Esophagus squamous epithelium (tissue), 5 donors: ENCODE results near the gene MFNG. TPM values are rescaled to one million over a fixed set of nuclear protein-coding genes. Genes with fewer than 3 reads are reported as not detected.
A peak's percentile ranks its signal among the peaks of the same experiment; 100 is the strongest.

ENCODE experiments used
- DNase-seq: peaks from one replicate; lab custom pipeline; 2025; lab: John Stamatoyannopoulos, UW
- H3K27ac ChIP-seq, 4 donors: fragments of 200-600 bp; sonication (generic); one replicate each; pipeline ENCODE4 v1.5.1; 2016 to 2019; ENCODE audit warnings: mild to moderate bottlenecking in 1 of 4
- H3K27me3 ChIP-seq, 4 donors: fragments of 200-600 bp; sonication (generic); 1 replicate in 3 of 4; 2 replicates in 1 of 4; pipeline versions ENCODE4 v1.5.1 to v1.6.0; 2017 to 2021; ENCODE audit warnings: antibody characterized with exemption in 1 of 4
- H3K36me3 ChIP-seq, 3 donors: fragments of 200-600 bp; sonication (generic); one replicate each; pipeline ENCODE4 v1.5.1; 2016 to 2019
- H3K4me1 ChIP-seq, 3 donors: fragments of 200-600 bp; sonication (generic); one replicate each; pipeline ENCODE4 v1.5.1; 2017 to 2019
- H3K4me3 ChIP-seq, 4 donors: fragments of 200-600 bp; sonication (generic); 1 replicate in 3 of 4; 2 replicates in 1 of 4; pipeline ENCODE4 v1.5.1; 2016 to 2019; ENCODE audit warnings: mild to moderate bottlenecking in 2 of 4, moderate library complexity in 1 of 4
- H3K9me3 ChIP-seq, 3 donors: fragments of 200-600 bp; sonication (generic); one replicate each; pipeline ENCODE4 v1.5.1; 2016 to 2019
- POLR2A ChIP-seq, 4 donors: fragments of 450-650 bp; IDR thresholded peaks; one replicate each; pipeline ENCODE4 v1.6.1; 2017; ENCODE audit warnings: antibody characterized with exemption in 4 of 4, mild to moderate bottlenecking in 4 of 4, moderate library complexity in 3 of 4
- WGBS, 2 donors: methylation state at CpG; one replicate each; pipeline ENCODE4 v1.1.5; 2018; 5-methylcytosine and 5-hydroxymethylcytosine counted together
- intact Hi-C: fragments of 100-400 bp; cut with DNase I; formaldehyde crosslinking; loops from one replicate; pipeline ENCODE4 v1.15.0; 2022
- total RNA-seq, 4 donors: library from RNA; depleted of rRNA; stranded (reverse); fragments of >200 nt; gene quantifications; one replicate each; pipeline ENCODE4 v1.1.0, GENCODE V29; 2016
- TF ChIP-seq, protein P1 (sequence below), 6 experiments: fragments of 450-650 bp in 4 of 6; fragments of 200-600 bp in 2 of 6; sonication (generic) in 2 of 6; IDR thresholded peaks; one replicate each; pipeline ENCODE4 v1.5.1; 2016 to 2019; ENCODE audit warnings: antibody characterized with exemption in 6 of 6, mild to moderate bottlenecking in 4 of 6, moderate library complexity in 4 of 6
- donor health status: DM: yes; HTN: yes; CAD: no.

The MFNG gene
- total RNA-seq, 4 donors from 2014 or later, result 3.8 to 10.3 (median 7.9) TPM

DNA sequence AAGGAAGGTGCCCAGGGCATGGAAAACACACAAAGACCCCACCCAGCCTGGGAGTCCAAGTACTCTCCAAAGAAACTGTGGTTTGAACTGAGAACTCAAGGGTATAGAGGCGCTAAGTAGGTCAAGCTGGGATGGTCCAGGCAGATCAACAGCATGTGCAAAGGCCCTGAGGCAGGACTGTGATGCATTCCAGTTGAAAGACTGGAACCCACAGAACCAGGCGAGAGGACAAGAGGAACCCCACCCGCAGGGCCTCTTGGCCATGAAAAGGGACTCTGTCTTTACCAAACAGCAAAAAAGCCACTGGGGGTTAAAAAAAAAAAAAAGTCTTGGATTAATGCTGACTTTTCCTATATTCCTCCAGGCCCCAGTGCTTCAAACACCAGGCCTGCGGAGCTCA lies 18.8 kb upstream of the MFNG start:
- peaks cover 0 to 13% (median 0%) of the 10 kb centered on the region in 4 donors for H3K27me3 ChIP-seq
- no peak overlapping the region for H3K4me3 ChIP-seq
- intact Hi-C loops, result no loop called here
- 84 to 91% methylated on average over 4 of the region's 4 CpGs for WGBS, 2 donors
- peak overlapping the region in 2 of 4 donors; percentile 59 to 71 for H3K27ac ChIP-seq
- peaks cover 15 to 74% (median 28%) of the 10 kb centered on the region in 3 donors for H3K4me1 ChIP-seq
- no peaks in the 10 kb centered on the region for H3K9me3 ChIP-seq
- peaks cover 0 to 61% (median 0%) of the 10 kb centered on the region in 3 donors for H3K36me3 ChIP-seq
- no peak for TF ChIP-seq POLR2A (IDR thresholded peaks at IDR 0.05)
- TF ChIP-seq, protein P1, sequence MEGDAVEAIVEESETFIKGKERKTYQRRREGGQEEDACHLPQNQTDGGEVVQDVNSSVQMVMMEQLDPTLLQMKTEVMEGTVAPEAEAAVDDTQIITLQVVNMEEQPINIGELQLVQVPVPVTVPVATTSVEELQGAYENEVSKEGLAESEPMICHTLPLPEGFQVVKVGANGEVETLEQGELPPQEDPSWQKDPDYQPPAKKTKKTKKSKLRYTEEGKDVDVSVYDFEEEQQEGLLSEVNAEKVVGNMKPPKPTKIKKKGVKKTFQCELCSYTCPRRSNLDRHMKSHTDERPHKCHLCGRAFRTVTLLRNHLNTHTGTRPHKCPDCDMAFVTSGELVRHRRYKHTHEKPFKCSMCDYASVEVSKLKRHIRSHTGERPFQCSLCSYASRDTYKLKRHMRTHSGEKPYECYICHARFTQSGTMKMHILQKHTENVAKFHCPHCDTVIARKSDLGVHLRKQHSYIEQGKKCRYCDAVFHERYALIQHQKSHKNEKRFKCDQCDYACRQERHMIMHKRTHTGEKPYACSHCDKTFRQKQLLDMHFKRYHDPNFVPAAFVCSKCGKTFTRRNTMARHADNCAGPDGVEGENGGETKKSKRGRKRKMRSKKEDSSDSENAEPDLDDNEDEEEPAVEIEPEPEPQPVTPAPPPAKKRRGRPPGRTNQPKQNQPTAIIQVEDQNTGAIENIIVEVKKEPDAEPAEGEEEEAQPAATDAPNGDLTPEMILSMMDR (IDR thresholded peaks at IDR 0.05), result no peak
- DNase-seq, result no peak

DNA sequence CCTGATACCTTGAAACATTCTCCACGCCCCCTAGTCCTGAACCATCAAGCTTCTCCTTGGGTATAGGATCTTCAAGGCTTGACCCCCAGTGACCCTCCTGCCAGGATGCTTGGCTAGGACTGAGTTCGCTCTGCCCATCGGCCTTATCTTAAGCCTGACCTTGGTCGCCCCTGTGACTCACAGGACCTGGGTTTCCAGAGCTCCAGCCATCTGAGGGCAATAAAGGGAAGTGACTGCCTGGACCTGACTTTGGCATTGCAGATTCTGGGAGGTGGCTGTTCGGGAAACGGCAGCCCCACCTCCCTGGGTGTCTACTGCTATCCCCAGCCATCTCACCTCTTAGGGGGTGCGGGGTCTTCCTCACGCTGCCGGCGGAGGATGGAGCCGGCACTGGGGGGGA lies 17.7 kb upstream of the MFNG start:
- TF ChIP-seq, protein P1 (IDR thresholded peaks at IDR 0.05), result no peak
- no peak for TF ChIP-seq POLR2A (IDR thresholded peaks at IDR 0.05)
- Histone ChIP-seq H3K4me1 (peaks cover 6 to 74% (median 19%) of the 10 kb centered on the region in 3 donors), H3K27me3 (peaks cover 0 to 10% (median 0%) of the 10 kb centered on the region in 4 donors), H3K9me3 (no peaks in the 10 kb centered on the region), H3K27ac (peak overlapping the region in 3 of 4 donors; percentile 37 to 71 (median 71)), H3K4me3 (no peak overlapping the region), H3K36me3 (peaks cover 0 to 69% (median 0%) of the 10 kb centered on the region in 3 donors)
- 69 to 71% methylated on average over 6 to 7 of the region's 11 CpGs for WGBS, 2 donors
- intact Hi-C loops, result no loop called here
- no peak for DNase-seq

DNA sequence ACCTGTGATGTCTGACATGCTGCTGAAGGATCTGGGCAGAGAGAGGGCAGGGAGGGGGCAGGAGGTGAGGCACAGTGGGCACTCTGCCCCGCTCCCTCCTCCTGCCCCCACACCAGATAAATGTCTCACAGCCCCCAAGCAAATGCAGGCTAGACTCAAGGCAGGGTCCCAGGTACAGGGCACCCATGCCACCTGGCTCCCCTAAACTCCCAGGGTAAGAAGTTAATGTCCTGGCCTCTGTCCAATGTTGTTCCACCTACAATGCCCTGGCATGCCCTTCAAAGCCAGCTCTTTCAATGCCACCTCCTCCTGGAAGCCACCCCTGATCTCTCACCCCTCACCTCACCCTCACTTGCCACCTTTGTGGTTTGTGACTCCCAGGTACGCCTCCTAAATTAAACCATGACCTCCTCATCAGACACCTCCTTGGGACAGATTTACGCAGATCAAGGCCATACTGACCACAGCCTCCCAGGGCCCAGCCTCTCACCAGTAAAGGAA lies 17.0 kb upstream of the MFNG start:
- Histone ChIP-seq H3K36me3 (peaks cover 0 to 69% (median 0%) of the 10 kb centered on the region in 3 donors), H3K9me3 (no peaks in the 10 kb centered on the region), H3K4me3 (no peak overlapping the region), H3K27ac (peak overlapping the region; percentile 9 to 71 (median 68)), H3K4me1 (peaks cover 0 to 69% (median 13%) of the 10 kb centered on the region in 3 donors), H3K27me3 (peaks cover 0 to 4% (median 0%) of the 10 kb centered on the region in 4 donors)
- no peak for TF ChIP-seq POLR2A (IDR thresholded peaks at IDR 0.05)
- TF ChIP-seq, protein P1 (IDR thresholded peaks at IDR 0.05), result no peak
- intact Hi-C loops, result no loop called here
- DNase-seq, result no peak
- 97 to 100% methylated on average over 2 to 3 of the region's 3 CpGs for WGBS, 2 donors

DNA sequence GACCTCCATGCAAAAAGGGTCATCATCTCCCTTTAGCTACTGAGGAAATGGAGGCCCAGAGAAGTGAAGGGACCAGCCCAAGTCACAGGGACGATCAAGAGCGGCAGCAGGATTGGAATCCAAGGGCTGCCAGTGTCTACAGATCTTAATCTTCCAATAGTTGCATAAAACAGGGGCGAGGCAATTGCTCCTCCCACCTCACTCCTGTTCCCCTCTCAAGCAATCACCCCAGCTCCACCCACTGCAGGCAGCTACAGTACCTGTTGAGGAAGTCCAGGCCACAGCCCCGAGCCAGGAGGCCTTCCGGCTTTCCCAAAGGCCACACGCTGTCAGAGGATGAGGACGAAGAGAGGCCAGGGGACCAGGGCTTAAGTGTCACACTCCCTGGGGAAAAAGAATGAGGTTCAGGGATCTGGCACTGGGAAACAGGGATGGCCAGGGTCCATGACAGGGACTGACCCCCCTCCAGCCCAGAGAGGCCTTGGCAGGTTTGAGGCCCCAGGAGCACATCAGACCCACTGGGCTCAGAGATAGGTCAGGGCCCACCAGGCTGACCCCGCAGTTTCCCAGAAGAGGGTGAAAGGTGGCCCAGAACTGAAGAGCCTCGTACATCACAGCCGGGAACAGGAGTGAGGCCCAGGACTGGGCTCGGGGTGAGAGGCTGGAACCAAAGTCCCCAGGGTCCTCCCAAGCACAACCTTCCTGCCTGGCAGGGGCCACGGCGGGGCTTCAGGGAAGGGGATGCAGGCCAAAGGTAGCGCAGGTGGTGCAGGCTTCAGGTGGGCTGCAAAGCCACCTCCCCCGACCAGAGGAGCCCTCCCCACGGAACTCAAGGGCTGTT lies 16.4 kb upstream of the MFNG start:
- no peaks in the 10 kb centered on the region for H3K9me3 ChIP-seq
- H3K27me3 ChIP-seq, result peaks cover 0 to 4% (median 0%) of the 10 kb centered on the region in 4 donors
- DNase-seq, result no peak
- H3K4me3 ChIP-seq, result no peak overlapping the region
- intact Hi-C loops, result no loop called here
- WGBS, 2 donors, result 54 to 64% methylated on average over 4 to 8 of the region's 16 CpGs
- H3K36me3 ChIP-seq, result peaks cover 0 to 66% (median 0%) of the 10 kb centered on the region in 3 donors
- TF ChIP-seq, protein P1 (IDR thresholded peaks at IDR 0.05), result no peak
- no peak for TF ChIP-seq POLR2A (IDR thresholded peaks at IDR 0.05)
- H3K27ac ChIP-seq, result peak overlapping the region; percentile 9 to 71 (median 68)
- peaks cover 0 to 62% (median 10%) of the 10 kb centered on the region in 3 donors for H3K4me1 ChIP-seq
